ENCODE measurements around the gene VAMP5.

GRCh38 chr2:85635636-85636035 is 51.4 kb downstream of the VAMP5 start:
- TF ChIP-seq POLR2A (IDR thresholded peaks at IDR 0.05) (no peak), CTCF (IDR thresholded peaks at IDR 0.05) (no peak)
